Fibroblast of pulmonary artery (primary cell): ENCODE measurements around the gene MRPS27.

Source experiments
- DNase-seq: peaks from one replicate; pipeline ENCODE4 v3.0.0-alpha.2; 2010; ENCODE audit warnings: low read depth
- H3K4me3 ChIP-seq: replicated peaks from 2 replicates; pipeline ENCODE4 v1.5.1; 2011; ENCODE audit warnings: low read depth, mild to moderate bottlenecking, control low read depth, low read length, moderate library complexity
- CTCF ChIP-seq: IDR thresholded peaks from 2 replicates; pipeline ENCODE4 v1.5.1; 2011; ENCODE audit warnings: mild to moderate bottlenecking, control low read depth, low read length, inconsistent platforms; ENCODE audit errors: missing control alignments

MRPS27 gene

GRCh38 chr5:72284559-72285423 is 35.2 kb downstream of the MRPS27 start:
- no peak for DNase-seq
- no peak for TF ChIP-seq CTCF
- no peak overlapping the region for H3K4me3 ChIP-seq

GRCh38 chr5:72283358-72283757 is 36.7 kb downstream of the MRPS27 start:
- DNase-seq = peak; percentile 35
- H3K4me3 ChIP-seq = no peak overlapping the region
- no peak for TF ChIP-seq CTCF

- no peak overlapping the region for H3K4me3 ChIP-seq
- TF ChIP-seq CTCF = no peak
- DNase-seq = peak; percentile 68
Observed at GRCh38 chr5:72282878-72283277, 37.2 kb downstream of the MRPS27 start.

- no peak overlapping the region for H3K4me3 ChIP-seq
- peak; percentile 92 for DNase-seq
- TF ChIP-seq CTCF = no peak
Observed at GRCh38 chr5:72281764-72282499, 38.1 kb downstream of the MRPS27 start.

- no peak for TF ChIP-seq CTCF
- H3K4me3 ChIP-seq = no peak overlapping the region
- DNase-seq = no peak
Observed at GRCh38 chr5:72281430-72281763, 38.6 kb downstream of the MRPS27 start.

- peak; percentile 66 for DNase-seq
- H3K4me3 ChIP-seq = no peak overlapping the region
- TF ChIP-seq CTCF = peak; percentile 69
Observed at GRCh38 chr5:72280581-72281069, 39.4 kb downstream of the MRPS27 start.
